ENCODE results near the gene ACAP2. TPM values are rescaled to one million over a fixed set of nuclear protein-coding genes. Genes with fewer than 3 reads are reported as not detected.

The ACAP2 gene
- total and polyA plus RNA-seq, 2 donors (not counting 1 experiment from before 2014, with no cell fraction given) = 33.7 to 86.5 TPM

- TF ChIP-seq EZH2 (IDR thresholded peaks at IDR 0.05; ENCODE audit: low read length, missing control alignments) (no peak), CTCF (conservative IDR thresholded peaks at IDR 0.05 in 1 of 2, IDR thresholded peaks at IDR 0.05 in 1 of 2; ENCODE audit: low read depth in 1 of 2, low read length in 2 of 2) (no peak)
- H3K9ac ChIP-seq (ENCODE audit: insufficient read depth, low read length) = no peak overlapping the region
- no peaks in the 10 kb centered on the region for H3K27me3 ChIP-seq (ENCODE audit: control insufficient read depth, insufficient read depth, low read length)
- H3K36me3 ChIP-seq (ENCODE audit: control insufficient read depth, insufficient read depth, low read length) = no peaks in the 10 kb centered on the region
- H3K79me2 ChIP-seq (ENCODE audit: control insufficient read depth, insufficient read depth, low read length) = peaks cover 29% of the 10 kb centered on the region
- no peak overlapping the region for H3K27ac ChIP-seq (ENCODE audit: insufficient read depth, low read length)
- no peak for DNase-seq (ENCODE audit: low read depth in 2 of 2)
- H3K4me1 ChIP-seq (ENCODE audit: control insufficient read depth, extremely low read depth, insufficient read depth, low read length) = no peaks in the 10 kb centered on the region
- no peaks in the 10 kb centered on the region for H4K20me1 ChIP-seq (ENCODE audit: control insufficient read depth, extremely low read depth, insufficient read depth, low read length)
- no peaks in the 10 kb centered on the region for H3K9me3 ChIP-seq (ENCODE audit: control insufficient read depth, insufficient read depth, low read depth, low read length)
- H3K4me3 ChIP-seq (replicated peaks in 1 of 4; ENCODE audit: control extremely low read depth in 1 of 4, insufficient read depth in 1 of 4, low read depth in 3 of 4, low read length in 4 of 4) = no peak overlapping the region
- H2AFZ ChIP-seq (ENCODE audit: low read length) = no peak overlapping the region
- no peak overlapping the region for H3K4me2 ChIP-seq (ENCODE audit: extremely low read depth, insufficient read depth, low read length)
Observed at GRCh38 chr3:195405651-195406050, 37.2 kb downstream of the ACAP2 start.

- no peaks in the 10 kb centered on the region for H3K4me1 ChIP-seq (ENCODE audit: control insufficient read depth, extremely low read depth, insufficient read depth, low read length)
- peaks cover 29% of the 10 kb centered on the region for H3K79me2 ChIP-seq (ENCODE audit: control insufficient read depth, insufficient read depth, low read length)
- H3K4me2 ChIP-seq (ENCODE audit: extremely low read depth, insufficient read depth, low read length) = no peak overlapping the region
- no peak overlapping the region for H3K9ac ChIP-seq (ENCODE audit: insufficient read depth, low read length)
- no peaks in the 10 kb centered on the region for H3K36me3 ChIP-seq (ENCODE audit: control insufficient read depth, insufficient read depth, low read length)
- peak in 1 of 2 donors; percentile 27 for DNase-seq (ENCODE audit: low read depth in 2 of 2)
- H3K27ac ChIP-seq (ENCODE audit: insufficient read depth, low read length) = no peak overlapping the region
- TF ChIP-seq EZH2 (IDR thresholded peaks at IDR 0.05; ENCODE audit: low read length, missing control alignments) (no peak), CTCF (conservative IDR thresholded peaks at IDR 0.05 in 1 of 2, IDR thresholded peaks at IDR 0.05 in 1 of 2; ENCODE audit: low read depth in 1 of 2, low read length in 2 of 2) (no peak)
- no peak overlapping the region for H3K4me3 ChIP-seq (replicated peaks in 1 of 4; ENCODE audit: control extremely low read depth in 1 of 4, insufficient read depth in 1 of 4, low read depth in 3 of 4, low read length in 4 of 4)
- no peaks in the 10 kb centered on the region for H4K20me1 ChIP-seq (ENCODE audit: control insufficient read depth, extremely low read depth, insufficient read depth, low read length)
- no peaks in the 10 kb centered on the region for H3K27me3 ChIP-seq (ENCODE audit: control insufficient read depth, insufficient read depth, low read length)
- no peaks in the 10 kb centered on the region for H3K9me3 ChIP-seq (ENCODE audit: control insufficient read depth, insufficient read depth, low read depth, low read length)
- H2AFZ ChIP-seq (ENCODE audit: low read length) = no peak overlapping the region
Observed at GRCh38 chr3:195403841-195404408, 38.9 kb downstream of the ACAP2 start.

GRCh38 chr3:195403244-195403643 is 39.6 kb downstream of the ACAP2 start:
- Histone ChIP-seq H3K4me2 (ENCODE audit: extremely low read depth, insufficient read depth, low read length) (no peak overlapping the region), H2AFZ (ENCODE audit: low read length) (no peak overlapping the region), H3K9me3 (ENCODE audit: control insufficient read depth, insufficient read depth, low read depth, low read length) (no peaks in the 10 kb centered on the region), H3K27ac (ENCODE audit: insufficient read depth, low read length) (no peak overlapping the region), H3K36me3 (ENCODE audit: control insufficient read depth, insufficient read depth, low read length) (no peaks in the 10 kb centered on the region), H3K4me1 (ENCODE audit: control insufficient read depth, extremely low read depth, insufficient read depth, low read length) (no peaks in the 10 kb centered on the region), H3K4me3 (replicated peaks in 1 of 4; ENCODE audit: control extremely low read depth in 1 of 4, insufficient read depth in 1 of 4, low read depth in 3 of 4, low read length in 4 of 4) (no peak overlapping the region), H3K27me3 (ENCODE audit: control insufficient read depth, insufficient read depth, low read length) (no peaks in the 10 kb centered on the region), H4K20me1 (ENCODE audit: control insufficient read depth, extremely low read depth, insufficient read depth, low read length) (no peaks in the 10 kb centered on the region), H3K9ac (ENCODE audit: insufficient read depth, low read length) (no peak overlapping the region), H3K79me2 (ENCODE audit: control insufficient read depth, insufficient read depth, low read length) (peaks cover 27% of the 10 kb centered on the region)
- DNase-seq (ENCODE audit: low read depth in 2 of 2) = no peak
- no peak for TF ChIP-seq EZH2 (IDR thresholded peaks at IDR 0.05; ENCODE audit: low read length, missing control alignments)
- TF ChIP-seq CTCF (conservative IDR thresholded peaks at IDR 0.05 in 1 of 2, IDR thresholded peaks at IDR 0.05 in 1 of 2; ENCODE audit: low read depth in 1 of 2, low read length in 2 of 2) = no peak

Data from fibroblast of lung (primary cell).